Measurements from ENCODE around the gene SCAANT1.

DNA sequence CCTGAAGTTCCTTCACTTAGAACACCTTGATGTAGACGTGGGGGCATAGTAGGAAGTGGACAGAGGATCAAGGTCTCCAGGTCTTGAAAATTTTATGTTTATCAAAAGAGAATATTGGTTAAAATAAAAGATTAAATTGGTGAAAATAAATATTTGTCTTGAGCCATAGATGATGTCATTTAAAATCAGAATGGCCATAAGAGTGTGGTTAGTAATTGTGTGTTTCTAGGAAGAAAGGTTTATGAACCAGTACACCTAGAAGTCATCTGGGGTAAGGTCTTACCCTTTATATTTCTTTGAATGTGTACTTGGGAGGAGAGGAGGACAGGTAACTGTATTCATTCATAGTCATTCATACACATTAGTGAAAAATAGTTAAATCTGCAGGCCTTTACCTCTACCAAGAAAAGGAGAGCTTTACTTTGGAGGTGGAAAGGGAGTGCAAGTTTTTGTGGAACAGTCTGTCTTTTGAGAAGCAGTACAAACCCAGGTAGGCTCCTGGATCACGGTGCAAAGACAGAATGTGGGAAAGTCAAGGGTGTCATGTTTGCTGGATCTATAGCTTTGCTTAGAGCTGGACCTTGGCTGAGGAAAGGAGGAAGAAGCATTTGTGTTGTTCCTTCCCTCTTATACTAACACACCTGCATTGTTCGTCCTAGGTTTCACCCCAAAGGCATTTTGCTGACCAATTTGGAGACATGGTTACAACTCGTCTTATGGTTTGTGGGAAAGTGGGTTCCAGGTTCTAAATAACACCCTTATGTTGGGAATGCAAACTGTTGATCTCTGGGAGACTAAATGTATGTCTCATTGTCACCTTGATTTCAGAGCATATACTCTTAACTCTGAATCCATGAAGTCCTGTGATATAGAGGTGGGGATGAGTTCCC lies 6.2 kb downstream of the SCAANT1 start:
- no peak for TF ChIP-seq POLR2AphosphoS5 (IDR thresholded peaks at IDR 0.05)
- TF ChIP-seq, protein P1, sequence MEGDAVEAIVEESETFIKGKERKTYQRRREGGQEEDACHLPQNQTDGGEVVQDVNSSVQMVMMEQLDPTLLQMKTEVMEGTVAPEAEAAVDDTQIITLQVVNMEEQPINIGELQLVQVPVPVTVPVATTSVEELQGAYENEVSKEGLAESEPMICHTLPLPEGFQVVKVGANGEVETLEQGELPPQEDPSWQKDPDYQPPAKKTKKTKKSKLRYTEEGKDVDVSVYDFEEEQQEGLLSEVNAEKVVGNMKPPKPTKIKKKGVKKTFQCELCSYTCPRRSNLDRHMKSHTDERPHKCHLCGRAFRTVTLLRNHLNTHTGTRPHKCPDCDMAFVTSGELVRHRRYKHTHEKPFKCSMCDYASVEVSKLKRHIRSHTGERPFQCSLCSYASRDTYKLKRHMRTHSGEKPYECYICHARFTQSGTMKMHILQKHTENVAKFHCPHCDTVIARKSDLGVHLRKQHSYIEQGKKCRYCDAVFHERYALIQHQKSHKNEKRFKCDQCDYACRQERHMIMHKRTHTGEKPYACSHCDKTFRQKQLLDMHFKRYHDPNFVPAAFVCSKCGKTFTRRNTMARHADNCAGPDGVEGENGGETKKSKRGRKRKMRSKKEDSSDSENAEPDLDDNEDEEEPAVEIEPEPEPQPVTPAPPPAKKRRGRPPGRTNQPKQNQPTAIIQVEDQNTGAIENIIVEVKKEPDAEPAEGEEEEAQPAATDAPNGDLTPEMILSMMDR (IDR thresholded peaks at IDR 0.05) = no peak
